ENCODE results near the gene KLHL29.

KLHL29 gene

GRCh38 chr2:23668756-23669304 is 283.9 kb downstream of the KLHL29 start:
- no peak for TF ChIP-seq EZH2phosphoT487 (IDR thresholded peaks at IDR 0.05; ENCODE audit: borderline replicate concordance, low read length)
- no peak for TF ChIP-seq CTCF (IDR thresholded peaks at IDR 0.05; ENCODE audit: low read depth, low read length, poor library complexity, severe bottlenecking)
- no peaks in the 10 kb centered on the region for H3K9me3 ChIP-seq (ENCODE audit: control insufficient read depth, insufficient read depth, low read length)
- H3K27ac ChIP-seq (ENCODE audit: low read depth, low read length) = no peak overlapping the region
- H3K36me3 ChIP-seq (ENCODE audit: control insufficient read depth, low read length) = no peaks in the 10 kb centered on the region
- no peaks in the 10 kb centered on the region for H3K79me2 ChIP-seq (ENCODE audit: control insufficient read depth, low read length)
- no peaks in the 10 kb centered on the region for H3F3A ChIP-seq (ENCODE audit: control insufficient read depth, insufficient read depth)
- no peaks in the 10 kb centered on the region for H4K20me1 ChIP-seq (ENCODE audit: control insufficient read depth, insufficient read depth, low read depth, low read length)
- H3K4me1 ChIP-seq (ENCODE audit: control insufficient read depth, low read length) = no peaks in the 10 kb centered on the region
- no peaks in the 10 kb centered on the region for H3K9me2 ChIP-seq (replicated peaks; ENCODE audit: control insufficient read depth, low read length)
- no peaks in the 10 kb centered on the region for H3K27me3 ChIP-seq (ENCODE audit: control insufficient read depth, low read length)
- no peak overlapping the region for H3K4me2 ChIP-seq (ENCODE audit: low read length)
- no peak overlapping the region for H3K4me3 ChIP-seq (ENCODE audit: low read length)

GRCh38 chr2:23669413-23670244 is 284.6 kb downstream of the KLHL29 start:
- no peak overlapping the region for H3K4me3 ChIP-seq (ENCODE audit: low read length)

GRCh38 chr2:23670245-23670592 is 285.2 kb downstream of the KLHL29 start:
- Histone ChIP-seq H3K4me3 (ENCODE audit: low read length) (no peak overlapping the region), H3K36me3 (ENCODE audit: control insufficient read depth, low read length) (no peaks in the 10 kb centered on the region), H3K9me2 (replicated peaks; ENCODE audit: control insufficient read depth, low read length) (no peaks in the 10 kb centered on the region), H3K9me3 (ENCODE audit: control insufficient read depth, insufficient read depth, low read length) (no peaks in the 10 kb centered on the region), H4K20me1 (ENCODE audit: control insufficient read depth, insufficient read depth, low read depth, low read length) (no peaks in the 10 kb centered on the region), H3K27ac (ENCODE audit: low read depth, low read length) (no peak overlapping the region), H3K27me3 (ENCODE audit: control insufficient read depth, low read length) (no peaks in the 10 kb centered on the region), H3F3A (ENCODE audit: control insufficient read depth, insufficient read depth) (no peaks in the 10 kb centered on the region), H3K4me1 (ENCODE audit: control insufficient read depth, low read length) (no peaks in the 10 kb centered on the region), H3K4me2 (ENCODE audit: low read length) (no peak overlapping the region), H3K79me2 (ENCODE audit: control insufficient read depth, low read length) (no peaks in the 10 kb centered on the region)
- TF ChIP-seq EZH2phosphoT487 (IDR thresholded peaks at IDR 0.05; ENCODE audit: borderline replicate concordance, low read length) (no peak), CTCF (IDR thresholded peaks at IDR 0.05; ENCODE audit: low read depth, low read length, poor library complexity, severe bottlenecking) (no peak)

More at GRCh38 chr2:23669413-23670244, 284.6 kb downstream of the KLHL29 start:
- H3K27ac ChIP-seq (ENCODE audit: low read depth, low read length) = no peak overlapping the region
- H3K79me2 ChIP-seq (ENCODE audit: control insufficient read depth, low read length) = no peaks in the 10 kb centered on the region
- H4K20me1 ChIP-seq (ENCODE audit: control insufficient read depth, insufficient read depth, low read depth, low read length) = no peaks in the 10 kb centered on the region
- no peaks in the 10 kb centered on the region for H3K27me3 ChIP-seq (ENCODE audit: control insufficient read depth, low read length)
- TF ChIP-seq EZH2phosphoT487 (IDR thresholded peaks at IDR 0.05; ENCODE audit: borderline replicate concordance, low read length) = no peak
- no peak for TF ChIP-seq CTCF (IDR thresholded peaks at IDR 0.05; ENCODE audit: low read depth, low read length, poor library complexity, severe bottlenecking)
- no peaks in the 10 kb centered on the region for H3K4me1 ChIP-seq (ENCODE audit: control insufficient read depth, low read length)
- H3K9me3 ChIP-seq (ENCODE audit: control insufficient read depth, insufficient read depth, low read length) = no peaks in the 10 kb centered on the region
- H3K9me2 ChIP-seq (replicated peaks; ENCODE audit: control insufficient read depth, low read length) = no peaks in the 10 kb centered on the region
- no peaks in the 10 kb centered on the region for H3F3A ChIP-seq (ENCODE audit: control insufficient read depth, insufficient read depth)
- H3K4me2 ChIP-seq (ENCODE audit: low read length) = no peak overlapping the region
- H3K36me3 ChIP-seq (ENCODE audit: control insufficient read depth, low read length) = no peaks in the 10 kb centered on the region
